Aorta (tissue), 5 donors: ENCODE data around the gene LRCOL1. TPM values are rescaled to one million over a fixed set of nuclear protein-coding genes. Genes with fewer than 3 reads are reported as not detected.

ENCODE experiments used
- ATAC-seq: fragments of 200-7000 bp; cut with Tn5 transposase; one replicate; pipeline ENCODE4 v1.9.1; 2022; ENCODE audit warnings: moderate library complexity; ENCODE audit not compliant: low FRiP score
- DNase-seq, 2 donors: peaks; one replicate each; pipeline ENCODE4 v3.0.0-alpha.2; 2020
- H3K27ac ChIP-seq, 2 donors: one replicate each; pipeline ENCODE4 v1.5.1; 2013; ENCODE audit warnings: low read length in 2 of 2, mild to moderate bottlenecking in 2 of 2, moderate library complexity in 2 of 2, control low read depth in 1 of 2, inconsistent platforms in 1 of 2, low read depth in 1 of 2
- H3K27me3 ChIP-seq, 2 donors: one replicate each; pipeline ENCODE4 v1.6.1; 2013; ENCODE audit warnings: control low read depth in 1 of 2, low read length in 1 of 2, mild to moderate bottlenecking in 1 of 2, moderate library complexity in 1 of 2; ENCODE audit not compliant: insufficient read depth in 2 of 2, control insufficient read depth in 1 of 2
- H3K36me3 ChIP-seq, 2 donors: one replicate each; pipeline ENCODE4 v1.6.1; 2013; ENCODE audit warnings: control low read depth in 1 of 2, low read length in 1 of 2, mild to moderate bottlenecking in 1 of 2; ENCODE audit not compliant: insufficient read depth in 2 of 2, control insufficient read depth in 1 of 2
- H3K4me1 ChIP-seq, 2 donors: one replicate each; pipeline ENCODE4 v1.6.1; 2013; ENCODE audit warnings: low read length in 2 of 2, control low read depth in 1 of 2, mild to moderate bottlenecking in 1 of 2, moderate library complexity in 1 of 2; ENCODE audit not compliant: insufficient read depth in 2 of 2, control insufficient read depth in 1 of 2
- H3K4me3 ChIP-seq, 2 donors: one replicate each; pipeline ENCODE4 v1.5.1; 2013; ENCODE audit warnings: low read length in 2 of 2, control low read depth in 1 of 2, mild to moderate bottlenecking in 1 of 2
- H3K9me3 ChIP-seq: one replicate; pipeline ENCODE4 v1.6.1; 2013; ENCODE audit warnings: mild to moderate bottlenecking, low read length; ENCODE audit not compliant: control insufficient read depth
- WGBS, 2 donors: extraction: QIAGEN DNeasy Blood & Tissue Kit; methylation state at CpG; one replicate each; pipeline ENCODE4 v1.1.7; 2013; 5-methylcytosine and 5-hydroxymethylcytosine counted together
- intact Hi-C, 2 donors: fragments of 100-400 bp; cut with DNase I; formaldehyde crosslinking; loops; one replicate each; pipeline versions ENCODE4 v1.14.2 to v1.15.0; 2022
- polyA plus RNA-seq, 2 donors: library from polyadenylated mRNA; stranded (reverse); fragments of 200-250 nt; gene quantifications; one replicate each; pipeline ENCODE4 v1.2.3, GENCODE V29; 2013
- total RNA-seq, 2 donors: library from RNA; stranded (reverse); fragmentation: NEBNext Ultra II Directional; extraction: Animal tissue kit (Norgen Biotek cat#: 25700); gene quantifications; one replicate each; pipeline ENCODE4 v1.2.1, GENCODE V29; 2021
- donor health status: healthy with polysubstance abuse.
- donor health status: Bipolar disorder and iron deficiency.
- donor health status: DM: no; HTN: no; CAD: no.
- donor health status: DM: no; HTN: no; CAD: no.
- donor health status: DM: yes; HTN: yes; CAD: no.

Gene LRCOL1
- total and polyA plus RNA-seq, 4 donors: 0.59 to 1.2 TPM; not detected in 2

GRCh38 chr12:132649226-132649945 lies 39.0 kb upstream of the LRCOL1 start:
- Histone ChIP-seq H3K36me3 (peaks cover 0 to 2% of the 10 kb centered on the region in 2 donors), H3K9me3 (no peaks in the 10 kb centered on the region), H3K27me3 (no peaks in the 10 kb centered on the region), H3K27ac (no peak overlapping the region), H3K4me3 (no peak overlapping the region), H3K4me1 (no peaks in the 10 kb centered on the region)
- intact Hi-C loops: no loop called here
- ATAC-seq (peak; percentile 26), DNase-seq (peak in 1 of 2 donors; percentile 66)
- WGBS, 2 donors: 93 to 95% methylated on average over 27 of the region's 27 CpGs

DNA sequence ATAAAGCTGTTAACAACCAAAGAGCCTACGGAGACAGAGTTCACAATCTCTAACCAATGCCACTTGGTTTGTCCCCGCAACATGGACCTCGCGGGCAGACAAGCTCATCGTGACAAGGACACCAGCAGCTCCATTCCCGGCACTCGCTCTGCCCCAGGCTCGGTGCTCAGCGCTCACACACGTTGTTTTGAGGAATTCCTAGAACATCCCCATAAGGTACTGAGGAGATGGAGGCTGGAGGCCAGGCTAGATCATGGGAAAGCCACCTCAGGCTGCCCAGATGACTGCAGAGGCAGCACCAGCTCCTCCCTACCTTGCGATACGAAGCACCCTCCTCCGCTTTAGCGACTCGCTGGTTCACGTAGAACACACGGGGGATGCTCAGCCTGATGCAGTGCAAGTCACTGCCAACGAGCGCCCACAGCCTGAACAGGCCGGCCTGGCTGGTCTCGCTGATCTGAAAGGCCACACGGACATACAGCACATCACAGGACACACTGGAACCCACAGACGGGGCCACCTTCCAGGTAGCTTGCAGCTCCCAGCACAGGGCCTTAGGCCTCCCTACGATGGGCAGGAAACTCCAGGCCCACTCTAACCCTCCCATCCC lies 38.3 kb upstream of the LRCOL1 start:
- Histone ChIP-seq H3K27ac (no peak overlapping the region), H3K36me3 (peaks cover 0 to 2% of the 10 kb centered on the region in 2 donors), H3K27me3 (no peaks in the 10 kb centered on the region), H3K9me3 (no peaks in the 10 kb centered on the region), H3K4me1 (no peaks in the 10 kb centered on the region), H3K4me3 (no peak overlapping the region)
- WGBS, 2 donors: 94 to 95% methylated on average over 24 of the region's 24 CpGs
- no peak for ATAC-seq
- intact Hi-C loops: no loop called here
- peak in 1 of 2 donors; percentile 68 for DNase-seq

DNA sequence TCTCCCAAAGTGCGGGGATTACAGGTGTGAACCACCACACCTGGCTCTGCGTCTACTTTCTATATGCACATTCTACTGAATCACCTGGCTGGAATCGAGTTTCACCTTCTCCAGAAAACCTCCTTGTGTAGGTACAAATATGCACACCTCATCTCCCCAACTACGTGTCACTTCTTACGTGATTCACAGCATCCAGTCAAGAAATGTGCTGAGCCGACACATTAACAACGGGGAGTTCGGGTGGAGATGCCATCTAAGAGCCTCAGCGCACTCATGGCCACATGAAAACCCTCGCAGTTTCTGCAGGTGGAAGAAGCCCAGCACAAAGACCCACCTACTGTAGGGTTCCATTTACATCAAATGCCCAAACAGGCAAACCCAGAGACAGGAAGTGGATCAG lies 37.5 kb upstream of the LRCOL1 start:
- peak in 1 of 2 donors; percentile 23 for DNase-seq
- 91 to 93% methylated on average over 10 of the region's 10 CpGs for WGBS, 2 donors
- Histone ChIP-seq H3K9me3 (no peaks in the 10 kb centered on the region), H3K4me3 (no peak overlapping the region), H3K4me1 (no peaks in the 10 kb centered on the region), H3K27ac (no peak overlapping the region), H3K27me3 (no peaks in the 10 kb centered on the region), H3K36me3 (peaks cover 0 to 2% of the 10 kb centered on the region in 2 donors)
- no peak for ATAC-seq
- intact Hi-C loops: no loop called here

GRCh38 chr12:132646850-132647249 lies 36.5 kb upstream of the LRCOL1 start:
- intact Hi-C loops: no loop called here
- ATAC-seq: no peak
- no peaks in the 10 kb centered on the region for H3K27me3 ChIP-seq
- peaks cover 0 to 7% of the 10 kb centered on the region in 2 donors for H3K36me3 ChIP-seq
- no peak overlapping the region for H3K27ac ChIP-seq
- no peaks in the 10 kb centered on the region for H3K9me3 ChIP-seq
- 93 to 94% methylated on average over 7 of the region's 7 CpGs for WGBS, 2 donors
- peak in 1 of 2 donors; percentile 6 for DNase-seq
- H3K4me3 ChIP-seq: no peak overlapping the region
- no peaks in the 10 kb centered on the region for H3K4me1 ChIP-seq

GRCh38 chr12:132642846-132643835 lies 32.8 kb upstream of the LRCOL1 start:
- H3K4me3 ChIP-seq: no peak overlapping the region
- WGBS, 2 donors: 95 to 96% methylated on average over 30 of the region's 30 CpGs
- H3K27me3 ChIP-seq: no peaks in the 10 kb centered on the region
- H3K9me3 ChIP-seq: no peaks in the 10 kb centered on the region
- H3K27ac ChIP-seq: no peak overlapping the region
- no peak for ATAC-seq
- intact Hi-C loops: no loop called here
- peaks cover 0 to 11% of the 10 kb centered on the region in 2 donors for H3K36me3 ChIP-seq
- H3K4me1 ChIP-seq: no peaks in the 10 kb centered on the region
- DNase-seq: peak in 1 of 2 donors; percentile 65

DNA sequence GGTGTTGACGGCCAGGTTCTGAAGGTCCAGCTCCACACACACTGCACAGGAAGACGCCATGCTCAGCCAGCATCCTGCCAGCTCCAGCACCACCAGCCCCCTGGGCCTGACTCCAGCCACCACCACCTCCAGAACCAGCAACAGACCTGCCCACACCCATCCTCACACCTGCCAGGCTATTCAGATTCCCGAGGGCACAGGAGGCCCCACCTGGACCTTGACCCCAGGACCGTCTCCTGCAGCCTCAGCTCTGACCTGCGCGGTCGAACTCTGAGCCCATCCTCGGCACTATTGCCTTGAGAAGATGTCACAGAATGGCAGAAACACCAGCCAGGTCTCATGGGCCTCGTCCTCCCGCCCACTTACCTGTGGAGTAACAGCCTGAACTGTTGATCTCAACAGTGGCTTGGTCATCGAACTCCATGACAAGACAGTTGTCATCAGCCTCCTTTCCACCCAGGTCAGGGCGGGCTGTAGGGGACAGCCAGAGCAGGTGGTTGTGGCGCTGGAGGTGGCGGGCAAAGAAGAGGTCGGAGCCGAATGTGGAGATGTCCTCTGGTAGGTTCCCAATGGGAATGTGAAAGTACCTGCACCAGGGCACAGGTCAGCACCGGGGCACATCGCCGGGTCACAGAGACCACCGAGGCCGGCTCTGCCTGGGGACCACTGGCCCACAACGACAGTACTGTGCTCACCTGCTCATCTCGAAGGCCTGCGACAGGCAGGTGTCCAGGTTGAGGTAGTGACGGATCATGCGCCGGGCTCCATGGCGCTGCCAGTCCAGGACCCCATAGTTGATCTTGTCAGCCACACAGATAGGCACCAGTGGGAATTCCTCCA lies 31.6 kb upstream of the LRCOL1 start:
- Histone ChIP-seq H3K4me3 (no peak overlapping the region), H3K36me3 (peaks cover 0 to 12% of the 10 kb centered on the region in 2 donors), H3K27me3 (no peaks in the 10 kb centered on the region), H3K9me3 (no peaks in the 10 kb centered on the region), H3K27ac (no peak overlapping the region), H3K4me1 (no peaks in the 10 kb centered on the region)
- WGBS, 2 donors: 93 to 94% methylated on average over 28 of the region's 28 CpGs
- DNase-seq (peak in 1 of 2 donors; percentile 59), ATAC-seq (peak; percentile 9)
- intact Hi-C loops: no loop called here

DNA sequence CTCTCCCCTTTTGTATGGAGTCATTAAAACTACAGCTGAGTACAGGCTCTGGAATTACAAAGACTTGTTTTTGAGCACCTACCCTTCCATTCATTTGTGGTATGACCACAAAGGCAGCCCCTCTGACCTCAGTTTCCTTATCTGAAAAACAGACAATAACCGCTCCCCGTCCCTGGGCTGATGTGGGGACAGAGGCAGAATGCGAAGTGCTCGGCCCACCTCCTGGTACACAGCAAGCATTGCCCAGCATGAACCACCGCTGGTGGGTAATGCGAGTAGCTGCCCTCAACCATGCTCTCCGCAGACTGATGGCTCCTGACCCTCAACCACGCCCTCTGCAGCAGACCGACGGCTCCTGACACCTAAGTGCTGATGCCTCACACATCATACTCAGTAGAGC lies 30.6 kb upstream of the LRCOL1 start:
- H3K4me1 ChIP-seq: no peaks in the 10 kb centered on the region
- no peak for ATAC-seq
- DNase-seq: peak in 1 of 2 donors; percentile 38
- no peaks in the 10 kb centered on the region for H3K27me3 ChIP-seq
- H3K27ac ChIP-seq: no peak overlapping the region
- no peak overlapping the region for H3K4me3 ChIP-seq
- intact Hi-C loops: no loop called here
- 85 to 91% methylated on average over 10 of the region's 10 CpGs for WGBS, 2 donors
- peaks cover 0 to 12% of the 10 kb centered on the region in 2 donors for H3K36me3 ChIP-seq
- H3K9me3 ChIP-seq: no peaks in the 10 kb centered on the region
